Fibroblast of the aortic adventitia (primary cell): ENCODE measurements around the gene CDKN2A. TPM values are rescaled to one million over a fixed set of nuclear protein-coding genes. Genes with fewer than 3 reads are reported as not detected.
A peak's percentile ranks its signal among the peaks of the same experiment; 100 is the strongest.

Experiments used
- DNase-seq: peaks from one replicate; pipeline ENCODE4 v3.0.0-alpha.2; 2010; ENCODE audit warnings: low read depth
- H3K4me3 ChIP-seq: 2 replicates; pipeline ENCODE4 v1.5.1; 2011; ENCODE audit warnings: low read depth, mild to moderate bottlenecking, control low read depth, low read length, moderate library complexity
- CTCF ChIP-seq: IDR thresholded peaks from 2 replicates; pipeline ENCODE4 v1.5.1; 2011; ENCODE audit warnings: mild to moderate bottlenecking, low read length, control low read depth, inconsistent platforms; ENCODE audit not compliant: insufficient read depth
- total RNA-seq: library from RNA; depleted of rRNA; stranded (reverse); fragments of >200 nt; gene quantifications from 2 replicates; pipeline ENCODE4 v1.2.3, GENCODE V29; 2012; ENCODE audit warnings: low replicate concordance

The CDKN2A gene
- total RNA-seq, 1 donor = 21.8 TPM

- H3K4me3 ChIP-seq = no peak overlapping the region
- no peak for DNase-seq
- no peak for TF ChIP-seq CTCF
Measured at GRCh38 chr9:21943464-21943863, 50.7 kb downstream of the CDKN2A start.

- no peak for DNase-seq
- TF ChIP-seq CTCF = no peak
- no peak overlapping the region for H3K4me3 ChIP-seq
Measured at GRCh38 chr9:21941337-21941995, 52.7 kb downstream of the CDKN2A start.

GRCh38 chr9:21936161-21936560 is 58.0 kb downstream of the CDKN2A start:
- no peak for TF ChIP-seq CTCF
- DNase-seq = peak; percentile 76
- no peak overlapping the region for H3K4me3 ChIP-seq

- no peak for DNase-seq
- no peak for TF ChIP-seq CTCF
- H3K4me3 ChIP-seq = no peak overlapping the region
Measured at GRCh38 chr9:21935631-21936030, 58.6 kb downstream of the CDKN2A start.

GRCh38 chr9:21933865-21934264 is 60.3 kb downstream of the CDKN2A start:
- H3K4me3 ChIP-seq = no peak overlapping the region
- peak; percentile 20 for DNase-seq
- TF ChIP-seq CTCF = no peak

- TF ChIP-seq CTCF = no peak
- H3K4me3 ChIP-seq = no peak overlapping the region
- DNase-seq = no peak
Measured at GRCh38 chr9:21933281-21933680, 60.9 kb downstream of the CDKN2A start.

GRCh38 chr9:21931428-21931827 is 62.8 kb downstream of the CDKN2A start:
- DNase-seq = no peak
- H3K4me3 ChIP-seq = no peak overlapping the region
- TF ChIP-seq CTCF = no peak
